H9 (cell line): ENCODE data around the gene PRSS2. TPM values are rescaled to one million over a fixed set of nuclear protein-coding genes. Genes with fewer than 3 reads are reported as not detected.

Experiments used
- DNase-seq: peaks from one replicate; pipeline ENCODE4 v3.0.0-alpha.2; 2017
- H2AFZ ChIP-seq: one replicate; pipeline ENCODE4 v1.6.1; 2013; ENCODE audit warnings: mild to moderate bottlenecking, low read length, control low read depth, moderate library complexity
- H2AK5ac ChIP-seq: 2 replicates; pipeline ENCODE4 v1.6.1; 2013; ENCODE audit warnings: low read length, control low read depth, mixed read lengths; ENCODE audit not compliant: insufficient read length
- H2BK120ac ChIP-seq: one replicate; pipeline ENCODE4 v1.6.1; 2013; ENCODE audit warnings: low read depth, mild to moderate bottlenecking, low read length, control low read depth, inconsistent platforms; ENCODE audit not compliant: poor library complexity, severe bottlenecking
- H2BK12ac ChIP-seq: 2 replicates; pipeline ENCODE4 v1.6.1; 2013; ENCODE audit warnings: low read length, control low read depth, mixed read lengths, low read depth; ENCODE audit not compliant: insufficient read length
- H2BK15ac ChIP-seq: 2 replicates; pipeline ENCODE4 v1.6.1; 2013; ENCODE audit warnings: low read depth, low read length, control low read depth
- H2BK20ac ChIP-seq: one replicate; pipeline ENCODE4 v1.6.1; 2013; ENCODE audit warnings: low read depth, mild to moderate bottlenecking, low read length, control low read depth, inconsistent platforms; ENCODE audit not compliant: poor library complexity, severe bottlenecking
- H2BK5ac ChIP-seq: 2 replicates; pipeline ENCODE4 v1.6.1; 2013; ENCODE audit warnings: low read length, control low read depth, mixed read lengths; ENCODE audit not compliant: insufficient read length
- H3K14ac ChIP-seq: 2 replicates; pipeline ENCODE4 v1.6.1; 2013; ENCODE audit warnings: low read length, control low read depth; ENCODE audit not compliant: insufficient read depth
- H3K18ac ChIP-seq: 2 replicates; pipeline ENCODE4 v1.6.1; 2013; ENCODE audit warnings: low read depth, mild to moderate bottlenecking, mixed read lengths, low read length, control low read depth; ENCODE audit not compliant: insufficient read length
- H3K23ac ChIP-seq: 2 replicates; pipeline ENCODE4 v1.6.1; 2013; ENCODE audit warnings: low read length, control low read depth, mixed read lengths, low read depth; ENCODE audit not compliant: insufficient read length
- H3K23me2 ChIP-seq: 2 replicates; pipeline ENCODE4 v1.6.1; 2013; ENCODE audit warnings: low read depth, mild to moderate bottlenecking, mixed read lengths, low read length, control low read depth; ENCODE audit not compliant: insufficient read length, poor library complexity, severe bottlenecking
- H3K27ac ChIP-seq: 2 replicates; pipeline ENCODE4 v1.5.1; 2013; ENCODE audit warnings: low read length, control low read depth, mixed read lengths, low read depth; ENCODE audit not compliant: insufficient read length
- H3K27me3 ChIP-seq: 2 replicates; pipeline ENCODE4 v1.6.1; 2013; ENCODE audit warnings: low read length, control low read depth, inconsistent platforms; ENCODE audit not compliant: insufficient read depth
- H3K4ac ChIP-seq: 2 replicates; pipeline ENCODE4 v1.6.1; 2013; ENCODE audit warnings: low read depth, mild to moderate bottlenecking, control low read depth, inconsistent platforms, low read length, moderate library complexity
- H3K4me1 ChIP-seq: 2 replicates; pipeline ENCODE4 v1.6.1; 2013; ENCODE audit warnings: low read length, control low read depth, inconsistent platforms; ENCODE audit not compliant: insufficient read depth
- H3K4me2 ChIP-seq: 2 replicates; pipeline ENCODE4 v1.6.1; 2013; ENCODE audit warnings: low read length, control low read depth, mixed read lengths; ENCODE audit not compliant: insufficient read length, insufficient read depth
- H3K56ac ChIP-seq: 2 replicates; pipeline ENCODE4 v1.6.1; 2013; ENCODE audit warnings: low read depth, mild to moderate bottlenecking, mixed read lengths, low read length, control low read depth; ENCODE audit not compliant: insufficient read length
- H3K79me1 ChIP-seq: 2 replicates; pipeline ENCODE4 v1.6.1; 2013; ENCODE audit warnings: low read depth, mild to moderate bottlenecking, moderate library complexity, low read length, control low read depth, inconsistent platforms; ENCODE audit not compliant: insufficient read depth, poor library complexity, severe bottlenecking
- H3K79me2 ChIP-seq: 2 replicates; pipeline ENCODE4 v1.6.1; 2013; ENCODE audit warnings: low read length, control low read depth, inconsistent platforms; ENCODE audit not compliant: insufficient read depth
- H3K9ac ChIP-seq: 2 replicates; pipeline ENCODE4 v1.6.1; 2013; ENCODE audit warnings: low read length, control low read depth, mixed read lengths; ENCODE audit not compliant: insufficient read length; ENCODE audit errors: extremely low read depth
- H3K9me3 ChIP-seq: one replicate; pipeline ENCODE4 v1.6.1; 2013; ENCODE audit warnings: low read depth, low read length, inconsistent platforms; ENCODE audit not compliant: control insufficient read depth
- H3T11ph ChIP-seq: one replicate; pipeline ENCODE4 v1.6.1; 2013; ENCODE audit warnings: mild to moderate bottlenecking, low read length, control low read depth, inconsistent platforms
- H4K20me1 ChIP-seq: one replicate; pipeline ENCODE4 v1.6.1; 2013; ENCODE audit not compliant: control insufficient read depth, insufficient read length, insufficient read depth
- H4K5ac ChIP-seq: 2 replicates; pipeline ENCODE4 v1.6.1; 2013; ENCODE audit warnings: low read depth, mild to moderate bottlenecking, mixed read lengths, low read length, control low read depth; ENCODE audit not compliant: insufficient read length
- H4K8ac ChIP-seq: replicated peaks from 2 replicates; pipeline ENCODE4 v1.6.1; 2013; ENCODE audit warnings: low read length, control low read depth, mixed read lengths, low read depth; ENCODE audit not compliant: insufficient read length
- H4K91ac ChIP-seq: 2 replicates; pipeline ENCODE4 v1.6.1; 2013; ENCODE audit warnings: low read depth, mild to moderate bottlenecking, moderate library complexity, mixed read lengths, low read length, control low read depth; ENCODE audit not compliant: insufficient read length
- H3K27ac Mint-ChIP-seq, 3 experiments: 2 replicates in 2 of 3; 3 replicates in 1 of 3; pipeline ENCODE4 v1.8.0; 2020 to 2021; ENCODE audit warnings: mixed read lengths in 3 of 3, mild to moderate bottlenecking in 1 of 3, moderate library complexity in 1 of 3
- H3K27me3 Mint-ChIP-seq: 2 replicates; pipeline ENCODE4 v1.8.0; 2021; ENCODE audit warnings: low read depth, mild to moderate bottlenecking, moderate library complexity, mixed read lengths
- H3K36me3 Mint-ChIP-seq, 3 experiments: 2 replicates in 2 of 3; 3 replicates in 1 of 3; pipeline ENCODE4 v1.8.0; 2020 to 2021; ENCODE audit warnings: low read depth in 3 of 3, mixed read lengths in 3 of 3; ENCODE audit not compliant: insufficient read depth in 1 of 3
- H3K4me1 Mint-ChIP-seq, 2 experiments: 2 replicates each; pipeline ENCODE4 v1.8.0; 2020; ENCODE audit warnings: mixed read lengths in 2 of 2
- H3K4me3 Mint-ChIP-seq, 2 experiments: 2 replicates in 1 of 2; 3 replicates in 1 of 2; pipeline ENCODE4 v1.8.0; 2020 to 2021; ENCODE audit warnings: mild to moderate bottlenecking in 2 of 2, mixed read lengths in 2 of 2, moderate library complexity in 1 of 2
- H3K9me3 Mint-ChIP-seq, 2 experiments: 2 replicates in 1 of 2; 3 replicates in 1 of 2; pipeline ENCODE4 v1.8.0; 2020; ENCODE audit warnings: mild to moderate bottlenecking in 2 of 2, mixed read lengths in 2 of 2, moderate library complexity in 1 of 2
- CTCF ChIP-seq: fragments of 200-600 bp; sonication (generic); conservative IDR thresholded peaks from 3 replicates; pipeline ENCODE4 v1.8.0; 2021; ENCODE audit warnings: antibody characterized with exemption, mild to moderate bottlenecking
- WGBS: extraction: QIAGEN DNeasy Blood & Tissue Kit; methylation state at CpG from one replicate; pipeline ENCODE4 v1.1.7; 2013; ENCODE audit warnings: missing lambda C conversion rate, low lambda C conversion rate, mixed read lengths; ENCODE audit not compliant: insufficient read length; ENCODE audit errors: extremely low coverage; 5-methylcytosine and 5-hydroxymethylcytosine counted together
- total RNA-seq: library from RNA; stranded (reverse); gene quantifications from 2 replicates; pipeline ENCODE4 v1.2.1, GENCODE V29; 2021

PRSS2 gene
- total RNA-seq, 1 experiment from 2014 or later: not detected

- Histone ChIP-seq H2BK12ac (no peak overlapping the region), H2BK15ac (no peak overlapping the region), H3K56ac (no peak overlapping the region), H2BK20ac (no peak overlapping the region), H4K91ac (no peak overlapping the region), H4K8ac (no peak overlapping the region), H3K18ac (no peak overlapping the region), H3K79me2 (no peaks in the 10 kb centered on the region), H3K79me1 (no peaks in the 10 kb centered on the region), H3K27ac (no peak overlapping the region), H3K23me2 (no peaks in the 10 kb centered on the region), H4K20me1 (no peaks in the 10 kb centered on the region), H3K27me3 (no peaks in the 10 kb centered on the region), H3K9ac (no peak overlapping the region), H2BK120ac (no peak overlapping the region), H3K4me2 (peak overlapping the region; percentile 51), H3K23ac (no peak overlapping the region), H3K9me3 (no peaks in the 10 kb centered on the region), H3K4me1 (no peaks in the 10 kb centered on the region), H2BK5ac (no peak overlapping the region), H3T11ph (no peak overlapping the region), H4K5ac (no peak overlapping the region), H2AK5ac (no peak overlapping the region), H3K14ac (no peak overlapping the region), H3K4ac (no peak overlapping the region), H2AFZ (no peak overlapping the region)
- Mint-ChIP-seq H3K9me3 (no peaks in the 10 kb centered on the region), H3K4me1 (peaks cover 5 to 11% of the 10 kb centered on the region in 2 experiments), H3K4me3 (peak overlapping the region; percentile 59 to 71), H3K27ac (peak overlapping the region in 1 of 3 experiments; percentile 69; a peak in 3 of 7 replicates), H3K27me3 (peaks cover 15% of the 10 kb centered on the region), H3K36me3 (no peaks in the 10 kb centered on the region; a peak in 1 of 7 replicates)
- TF ChIP-seq CTCF: peak; percentile 93
- DNase-seq: peak; percentile 90
- WGBS: no CpG with 5 or more reads among the region's 32 CpGs
Measured at GRCh38 chr7:142782922-142783900, 12.4 kb downstream of the PRSS2 start.
